ENCODE data around the gene MAP3K6. TPM values are rescaled to one million over a fixed set of nuclear protein-coding genes. Genes with fewer than 3 reads are reported as not detected.

MAP3K6 gene
- total RNA-seq, 2 donors from 2014 or later: 21.7 to 41.0 TPM

DNA sequence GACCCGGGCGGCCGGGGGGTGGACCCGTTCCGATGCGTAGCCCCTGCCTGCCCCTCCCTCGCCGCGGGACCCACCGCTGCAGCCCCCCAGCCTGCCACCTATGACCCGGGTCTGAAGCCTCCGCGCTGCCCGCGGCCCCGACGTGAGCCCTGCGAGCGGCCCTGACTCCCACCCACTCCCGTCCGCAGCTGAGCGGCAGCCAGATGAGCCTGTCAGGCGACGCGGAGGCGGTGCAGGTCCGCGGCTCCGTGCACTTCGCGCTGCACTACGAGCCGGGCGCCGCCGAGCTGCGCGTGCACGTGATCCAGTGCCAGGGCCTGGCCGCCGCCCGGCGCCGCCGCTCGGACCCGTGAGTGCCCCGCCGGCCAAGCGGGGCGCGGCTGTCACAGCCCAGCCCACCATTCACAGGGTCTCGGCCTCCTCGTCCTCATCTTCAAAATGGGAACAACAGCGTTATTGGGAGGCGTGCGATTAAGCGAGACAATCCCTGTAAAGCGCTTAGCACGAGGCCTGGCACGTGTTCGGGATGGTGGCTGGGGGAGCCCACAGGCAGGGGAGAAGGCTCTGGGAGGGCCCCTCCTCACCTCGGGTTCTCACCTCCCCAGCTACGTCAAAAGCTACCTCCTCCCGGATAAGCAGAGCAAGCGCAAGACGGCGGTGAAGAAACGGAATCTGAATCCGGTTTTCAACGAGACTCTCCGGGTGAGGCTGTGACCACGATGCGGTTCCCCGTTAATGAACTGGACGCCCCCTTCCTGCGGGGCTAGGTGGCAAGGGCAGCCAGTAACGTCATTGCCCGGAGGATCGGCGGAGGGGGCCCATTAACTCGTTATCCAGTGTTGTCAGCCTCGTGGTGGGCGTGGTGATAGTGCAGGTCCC lies 16.7 kb downstream of the MAP3K6 start:
- peak overlapping the region; percentile 51 for H3K4me3 ChIP-seq

DNA sequence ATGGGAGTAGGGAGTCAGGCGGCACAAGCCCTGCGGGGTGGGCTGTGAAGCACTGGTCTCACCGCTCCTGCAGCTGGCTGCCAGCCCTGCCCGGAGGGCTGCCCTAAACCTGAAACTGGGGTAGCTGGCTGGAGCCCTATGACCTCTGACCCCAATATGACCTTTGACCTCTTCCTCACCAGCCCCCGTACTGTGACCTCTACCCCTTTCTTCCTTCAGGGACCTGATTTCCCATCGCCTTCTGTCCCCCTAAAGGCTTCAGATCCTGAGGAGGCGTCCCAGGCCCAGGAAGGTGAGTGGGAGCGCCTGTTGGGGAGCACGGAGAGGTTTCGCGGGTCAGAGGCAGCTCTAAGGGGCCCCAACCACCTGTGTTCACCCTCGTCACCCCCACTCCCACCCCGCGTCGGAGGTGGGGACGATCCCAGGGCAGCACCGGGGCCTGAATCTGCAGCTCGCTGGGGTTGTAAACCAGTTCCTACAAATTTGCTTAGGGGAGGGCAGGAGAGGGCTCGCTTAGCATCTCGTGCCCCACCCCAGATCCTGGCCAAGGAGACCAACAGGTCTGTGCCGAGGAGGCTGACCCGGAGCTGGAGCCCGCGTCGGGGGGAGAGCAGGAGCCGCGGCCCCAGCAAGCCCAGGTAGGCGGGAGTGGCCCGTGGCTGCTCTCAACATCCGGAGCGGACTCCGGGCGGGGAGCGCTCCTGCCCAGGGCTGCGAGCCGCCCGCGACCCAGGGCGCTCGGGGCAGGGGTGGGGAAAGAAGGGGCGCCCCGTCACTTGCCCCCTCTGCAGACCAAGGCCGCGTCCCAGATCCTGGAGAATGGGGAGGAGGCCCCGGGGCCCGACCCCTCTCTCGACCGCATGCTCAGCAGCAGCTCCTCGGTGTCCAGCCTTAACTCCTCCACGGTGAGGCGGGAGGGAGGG lies 17.6 kb downstream of the MAP3K6 start:
- no peaks in the 10 kb centered on the region for H3K9me3 ChIP-seq
- H3K4me3 ChIP-seq: peak overlapping the region; percentile 51
- intact Hi-C loops (cut with DNase I): no loop called here
- peak overlapping the region; percentile 33 to 58 for H3K9ac ChIP-seq (ENCODE audit: low read depth in 2 of 2, low read length in 2 of 2)
- DNase-seq: peak; percentile 78
- H3K4me1 ChIP-seq: peaks cover 14% of the 10 kb centered on the region
- no peaks in the 10 kb centered on the region for H3K36me3 ChIP-seq
- H3K27me3 ChIP-seq: no peaks in the 10 kb centered on the region
- TF ChIP-seq, protein P1, sequence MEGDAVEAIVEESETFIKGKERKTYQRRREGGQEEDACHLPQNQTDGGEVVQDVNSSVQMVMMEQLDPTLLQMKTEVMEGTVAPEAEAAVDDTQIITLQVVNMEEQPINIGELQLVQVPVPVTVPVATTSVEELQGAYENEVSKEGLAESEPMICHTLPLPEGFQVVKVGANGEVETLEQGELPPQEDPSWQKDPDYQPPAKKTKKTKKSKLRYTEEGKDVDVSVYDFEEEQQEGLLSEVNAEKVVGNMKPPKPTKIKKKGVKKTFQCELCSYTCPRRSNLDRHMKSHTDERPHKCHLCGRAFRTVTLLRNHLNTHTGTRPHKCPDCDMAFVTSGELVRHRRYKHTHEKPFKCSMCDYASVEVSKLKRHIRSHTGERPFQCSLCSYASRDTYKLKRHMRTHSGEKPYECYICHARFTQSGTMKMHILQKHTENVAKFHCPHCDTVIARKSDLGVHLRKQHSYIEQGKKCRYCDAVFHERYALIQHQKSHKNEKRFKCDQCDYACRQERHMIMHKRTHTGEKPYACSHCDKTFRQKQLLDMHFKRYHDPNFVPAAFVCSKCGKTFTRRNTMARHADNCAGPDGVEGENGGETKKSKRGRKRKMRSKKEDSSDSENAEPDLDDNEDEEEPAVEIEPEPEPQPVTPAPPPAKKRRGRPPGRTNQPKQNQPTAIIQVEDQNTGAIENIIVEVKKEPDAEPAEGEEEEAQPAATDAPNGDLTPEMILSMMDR (IDR thresholded peaks at IDR 0.05): no peak
- H3K27ac ChIP-seq: no peak overlapping the region

More for the DNA sequence above, 16.7 kb downstream of the MAP3K6 start:
- Histone ChIP-seq H3K4me1 (peaks cover 14% of the 10 kb centered on the region), H3K27ac (no peak overlapping the region), H3K9me3 (no peaks in the 10 kb centered on the region), H3K9ac (ENCODE audit: low read depth in 2 of 2, low read length in 2 of 2) (peak overlapping the region; percentile 26 to 39), H3K27me3 (no peaks in the 10 kb centered on the region), H3K36me3 (no peaks in the 10 kb centered on the region)
- TF ChIP-seq, protein P1 (IDR thresholded peaks at IDR 0.05): no peak
- intact Hi-C loops (cut with DNase I): no loop called here
- peak; percentile 74 for DNase-seq

DNA sequence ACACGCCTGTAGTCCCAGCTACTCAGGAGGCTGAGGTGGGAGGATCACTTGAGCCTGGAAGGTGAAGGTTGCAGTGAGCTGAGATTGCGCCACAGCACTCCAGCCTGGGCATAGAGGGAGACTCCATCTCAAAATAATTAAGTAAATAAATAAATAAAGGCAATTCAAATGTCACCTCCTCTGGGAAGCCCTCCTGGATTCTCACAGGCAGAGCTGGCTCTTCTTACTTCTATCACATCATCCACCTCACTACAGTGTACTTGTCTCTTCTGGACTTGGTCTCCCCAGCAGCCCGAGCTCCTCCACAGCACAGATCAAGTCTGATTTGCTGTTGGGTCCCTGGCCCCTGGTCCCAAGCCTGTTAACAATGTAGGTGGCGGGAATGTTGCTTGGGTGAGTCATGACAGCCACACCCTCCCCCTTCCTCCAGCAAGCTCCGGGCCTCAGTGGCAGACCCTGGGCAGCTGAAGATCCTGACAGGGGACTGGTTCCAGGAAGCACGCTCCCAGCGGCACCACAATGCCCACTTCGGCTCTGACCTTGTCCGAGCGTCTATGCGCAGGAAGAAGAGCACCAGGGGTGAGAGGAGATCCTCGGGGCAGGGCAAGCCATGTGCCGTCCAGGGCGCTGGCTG lies 19.7 kb downstream of the MAP3K6 start:
- no peak overlapping the region for H3K27ac ChIP-seq
- H3K4me3 ChIP-seq: no peak overlapping the region
- H3K36me3 ChIP-seq: no peaks in the 10 kb centered on the region
- H3K27me3 ChIP-seq: no peaks in the 10 kb centered on the region
- no peaks in the 10 kb centered on the region for H3K9me3 ChIP-seq
- intact Hi-C loops (cut with DNase I): no loop called here
- TF ChIP-seq, protein P1 (IDR thresholded peaks at IDR 0.05): no peak
- no peak overlapping the region for H3K9ac ChIP-seq (ENCODE audit: low read depth in 2 of 2, low read length in 2 of 2)
- DNase-seq: no peak
- H3K4me1 ChIP-seq: peaks cover 14% of the 10 kb centered on the region

DNA sequence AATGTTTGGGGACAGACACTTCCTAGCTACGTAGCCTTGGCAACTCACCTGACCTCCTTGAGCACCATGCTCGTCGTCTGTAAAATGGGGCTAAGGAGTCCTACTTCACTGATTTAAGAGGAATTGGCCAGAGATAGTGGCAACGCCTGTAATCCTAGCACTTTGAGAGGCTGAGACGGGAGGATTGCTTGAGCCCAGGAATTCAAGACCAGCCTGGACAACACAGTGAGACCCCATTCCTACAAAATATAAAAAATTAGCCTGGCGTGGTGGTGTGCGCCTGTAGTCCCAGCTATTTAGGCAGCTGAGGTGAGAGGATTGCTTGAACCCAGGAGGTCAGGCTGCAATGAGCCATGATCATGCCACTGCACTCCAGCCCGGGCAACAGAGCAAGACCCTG lies 20.4 kb downstream of the MAP3K6 start:
- Histone ChIP-seq H3K9ac (ENCODE audit: low read depth in 2 of 2, low read length in 2 of 2) (no peak overlapping the region), H3K27ac (no peak overlapping the region), H3K4me3 (no peak overlapping the region), H3K9me3 (no peaks in the 10 kb centered on the region), H3K27me3 (no peaks in the 10 kb centered on the region), H3K4me1 (peaks cover 14% of the 10 kb centered on the region), H3K36me3 (no peaks in the 10 kb centered on the region)
- TF ChIP-seq, protein P1 (IDR thresholded peaks at IDR 0.05): no peak
- no peak for DNase-seq
- intact Hi-C loops (cut with DNase I): no loop called here

DNA sequence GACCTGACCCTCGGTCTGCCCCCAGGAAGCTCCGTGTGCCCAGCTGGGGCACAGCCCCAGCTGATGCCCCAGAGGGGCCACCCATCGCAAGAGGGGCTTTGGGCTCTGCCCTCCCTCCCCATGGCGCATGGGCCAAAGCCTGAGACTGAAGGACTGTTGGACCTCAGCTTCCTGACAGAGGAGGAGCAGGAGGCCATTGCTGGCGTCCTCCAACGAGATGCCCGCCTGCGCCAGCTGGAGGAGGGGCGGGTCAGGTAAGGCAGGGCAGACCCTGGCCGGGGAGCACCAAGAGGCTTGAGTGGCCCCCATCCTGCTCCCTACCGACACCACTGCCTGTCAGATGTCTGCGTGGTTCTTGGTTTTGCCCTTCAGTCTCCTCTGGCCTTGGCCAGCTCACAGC lies 21.5 kb downstream of the MAP3K6 start:
- H3K4me3 ChIP-seq: no peak overlapping the region
- peaks cover 3% of the 10 kb centered on the region for H3K4me1 ChIP-seq
- intact Hi-C loops (cut with DNase I): no loop called here
- DNase-seq: no peak
- H3K9me3 ChIP-seq: no peaks in the 10 kb centered on the region
- TF ChIP-seq, protein P1 (IDR thresholded peaks at IDR 0.05): no peak
- no peaks in the 10 kb centered on the region for H3K27me3 ChIP-seq
- H3K36me3 ChIP-seq: no peaks in the 10 kb centered on the region
- H3K9ac ChIP-seq (ENCODE audit: low read depth in 2 of 2, low read length in 2 of 2): no peak overlapping the region
- no peak overlapping the region for H3K27ac ChIP-seq
